Activated CD8-positive, alpha-beta T cell treated with anti-CD3 and anti-CD28 coated beads for 36 hours (primary cell): Measurements from ENCODE around the gene FRMD4B. TPM values are rescaled to one million over a fixed set of nuclear protein-coding genes. Genes with fewer than 3 reads are reported as not detected.

Experiments used
- ATAC-seq: fragments of 200-7000 bp; cut with Tn5 transposase; one replicate; pipeline ENCODE4 v1.10.0; 2021; ENCODE audit warnings: mild to moderate bottlenecking, moderate library complexity
- CTCF ChIA-PET: fragments of 350-600 bp; sonication (Branson Sonifier 250); formaldehyde crosslinking; loops from one replicate; lab custom pipeline; 2021; ENCODE audit warnings: antibody characterized with exemption; lab: Charles Lee
- POLR2A ChIA-PET: fragments of 350-600 bp; sonication (Branson Sonifier 250); formaldehyde crosslinking; loops from one replicate; lab custom pipeline; 2021; ENCODE audit warnings: antibody characterized with exemption; lab: Charles Lee
- DNase-seq: peaks from one replicate; pipeline ENCODE4 v3.0.0-alpha.2; 2020
- H3K27ac Mint-ChIP-seq: one replicate; pipeline ENCODE4 v1.8.0; 2021; ENCODE audit warnings: mild to moderate bottlenecking, mixed read lengths
- H3K27me3 Mint-ChIP-seq: one replicate; pipeline ENCODE4 v1.8.0; 2021; ENCODE audit warnings: mixed read lengths
- H3K36me3 Mint-ChIP-seq: one replicate; pipeline ENCODE4 v1.8.0; 2021; ENCODE audit warnings: low read depth, mixed read lengths
- H3K4me1 Mint-ChIP-seq: one replicate; pipeline ENCODE4 v1.8.0; 2021; ENCODE audit warnings: low read depth, mixed read lengths
- H3K4me3 Mint-ChIP-seq: one replicate; pipeline ENCODE4 v1.8.0; 2021; ENCODE audit warnings: mild to moderate bottlenecking, moderate library complexity, mixed read lengths
- H3K9me3 Mint-ChIP-seq: one replicate; pipeline ENCODE4 v1.8.0; 2021; ENCODE audit warnings: mixed read lengths
- intact Hi-C: fragments of 100-400 bp; cut with micrococcal nuclease; formaldehyde crosslinking; loops from one replicate; pipeline ENCODE4 v1.10.0; 2022
- total RNA-seq, 2 experiments: library from RNA; stranded (reverse); gene quantifications; one replicate each; pipeline ENCODE4 v1.2.3, GENCODE V29; 2021
- TF ChIP-seq, protein P1 (sequence below): fragments of 200-600 bp; IDR thresholded peaks from one replicate; pipeline ENCODE4 v1.8.0; 2022; ENCODE audit warnings: antibody characterized with exemption, mild to moderate bottlenecking

FRMD4B gene
- total RNA-seq, 2 experiments from 2014 or later, result 11.7 to 11.8 TPM

GRCh38 chr3:69200384-69201068, 185.4 kb downstream of the FRMD4B start:
- H3K36me3 Mint-ChIP-seq, result peaks cover 22% of the 10 kb centered on the region
- POLR2A ChIA-PET, result interaction anchor here (0.6 to 2.3 kb wide), 8 partner anchors 10 to 110 kb away, joined by 3 to 13 read pairs (median 5); no protein-coding TSS in a partner anchor
- CTCF ChIA-PET, result interaction anchor here (0.9 to 4.7 kb wide), 9 partner anchors 11 to 124 kb away, joined by 3 to 56 read pairs (median 3); no protein-coding TSS in a partner anchor
- ATAC-seq (peak; percentile 33), DNase-seq (peak; percentile 78)
- peak overlapping the region; percentile 89 for H3K27ac Mint-ChIP-seq
- H3K4me1 Mint-ChIP-seq, result peaks cover 78% of the 10 kb centered on the region
- intact Hi-C loops, result no loop called here
- no peaks in the 10 kb centered on the region for H3K9me3 Mint-ChIP-seq
- TF ChIP-seq, protein P1, sequence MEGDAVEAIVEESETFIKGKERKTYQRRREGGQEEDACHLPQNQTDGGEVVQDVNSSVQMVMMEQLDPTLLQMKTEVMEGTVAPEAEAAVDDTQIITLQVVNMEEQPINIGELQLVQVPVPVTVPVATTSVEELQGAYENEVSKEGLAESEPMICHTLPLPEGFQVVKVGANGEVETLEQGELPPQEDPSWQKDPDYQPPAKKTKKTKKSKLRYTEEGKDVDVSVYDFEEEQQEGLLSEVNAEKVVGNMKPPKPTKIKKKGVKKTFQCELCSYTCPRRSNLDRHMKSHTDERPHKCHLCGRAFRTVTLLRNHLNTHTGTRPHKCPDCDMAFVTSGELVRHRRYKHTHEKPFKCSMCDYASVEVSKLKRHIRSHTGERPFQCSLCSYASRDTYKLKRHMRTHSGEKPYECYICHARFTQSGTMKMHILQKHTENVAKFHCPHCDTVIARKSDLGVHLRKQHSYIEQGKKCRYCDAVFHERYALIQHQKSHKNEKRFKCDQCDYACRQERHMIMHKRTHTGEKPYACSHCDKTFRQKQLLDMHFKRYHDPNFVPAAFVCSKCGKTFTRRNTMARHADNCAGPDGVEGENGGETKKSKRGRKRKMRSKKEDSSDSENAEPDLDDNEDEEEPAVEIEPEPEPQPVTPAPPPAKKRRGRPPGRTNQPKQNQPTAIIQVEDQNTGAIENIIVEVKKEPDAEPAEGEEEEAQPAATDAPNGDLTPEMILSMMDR, result no peak
- peak overlapping the region; percentile 74 for H3K4me3 Mint-ChIP-seq
- no peaks in the 10 kb centered on the region for H3K27me3 Mint-ChIP-seq

- H3K27me3 Mint-ChIP-seq, result no peaks in the 10 kb centered on the region
- DNase-seq, result no peak
Observed at GRCh38 chr3:69199942-69200341, 185.9 kb downstream of the FRMD4B start.

DNA sequence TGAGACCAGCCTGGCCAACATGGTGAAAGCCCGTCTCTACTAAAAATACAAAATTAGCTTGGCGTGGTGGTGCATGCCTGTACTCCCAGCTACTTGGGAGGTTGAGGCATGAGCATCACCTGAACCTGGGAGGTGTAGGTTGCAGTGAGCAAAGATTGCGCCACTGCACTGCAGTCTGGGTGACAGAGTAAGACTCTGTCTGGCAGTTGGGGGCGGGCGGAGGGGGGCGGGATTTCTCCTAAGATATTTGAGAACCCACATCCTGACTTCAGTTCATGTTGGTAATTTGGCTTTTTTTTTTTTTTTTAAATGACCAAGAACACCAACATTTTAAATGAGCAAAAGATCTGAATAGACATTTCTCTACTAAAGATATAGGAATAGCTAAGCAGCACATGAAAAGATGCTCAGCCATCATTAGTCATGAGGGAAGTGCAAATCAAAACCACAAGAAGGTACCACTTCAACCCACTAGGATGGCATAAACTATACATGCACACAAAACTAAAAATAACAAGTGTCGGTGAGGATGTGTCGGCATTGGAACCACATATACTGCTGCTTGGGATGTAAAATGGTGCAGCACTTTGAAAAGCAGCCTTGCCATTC, 187.9 kb downstream of the FRMD4B start:
- peak; percentile 86 for DNase-seq
- Mint-ChIP-seq H3K27me3 (no peaks in the 10 kb centered on the region), H3K9me3 (no peaks in the 10 kb centered on the region), H3K4me3 (peak overlapping the region; percentile 74), H3K27ac (peak overlapping the region; percentile 89), H3K4me1 (peaks cover 63% of the 10 kb centered on the region), H3K36me3 (peaks cover 42% of the 10 kb centered on the region)
- intact Hi-C loops, result loop anchor here (2.0 to 5.0 kb wide), 4 partner anchors 36 to 107 kb away; no protein-coding TSS in a partner anchor
- TF ChIP-seq, protein P1, result no peak
- peak; percentile 70 for ATAC-seq
- ChIA-PET CTCF (interaction anchor here (1.0 to 7.1 kb wide), 4 partner anchors 13 to 115 kb away, joined by 3 to 60 read pairs (median 31); no protein-coding TSS in a partner anchor), POLR2A (interaction anchor here (1.2 to 1.5 kb wide), 2 partner anchors 15 to 114 kb away, joined by 4 to 9 read pairs; partner anchors contain the start of gene ARL6IP5)

More at GRCh38 chr3:69199942-69200341, 185.9 kb downstream of the FRMD4B start:
- ChIA-PET CTCF (interaction anchor here (0.6 to 7.1 kb wide), 11 partner anchors 11 to 124 kb away, joined by 3 to 60 read pairs (median 3); no protein-coding TSS in a partner anchor), POLR2A (interaction anchor here (0.7 to 2.3 kb wide), 8 partner anchors 10 to 118 kb away, joined by 3 to 13 read pairs (median 5); no protein-coding TSS in a partner anchor)
- no peak for ATAC-seq
- H3K27ac Mint-ChIP-seq, result peak overlapping the region; percentile 89
- H3K36me3 Mint-ChIP-seq, result peaks cover 28% of the 10 kb centered on the region
- intact Hi-C loops, result loop anchor here (2.0 to 5.0 kb wide), 4 partner anchors 37 to 105 kb away; no protein-coding TSS in a partner anchor
- TF ChIP-seq, protein P1, result no peak
- H3K9me3 Mint-ChIP-seq, result no peaks in the 10 kb centered on the region
- peaks cover 74% of the 10 kb centered on the region for H3K4me1 Mint-ChIP-seq
- H3K4me3 Mint-ChIP-seq, result peak overlapping the region; percentile 74

- Mint-ChIP-seq H3K4me1 (peaks cover 59% of the 10 kb centered on the region), H3K27ac (peak overlapping the region; percentile 89), H3K4me3 (peak overlapping the region; percentile 74), H3K9me3 (no peaks in the 10 kb centered on the region), H3K36me3 (peaks cover 42% of the 10 kb centered on the region), H3K27me3 (no peaks in the 10 kb centered on the region)
- DNase-seq (no peak), ATAC-seq (no peak)
- intact Hi-C loops, result loop anchor here (5.0 kb wide), 2 partner anchors 35 to 40 kb away; no protein-coding TSS in a partner anchor
- CTCF ChIA-PET, result interaction anchor here (1.0 to 7.1 kb wide), 4 partner anchors 14 to 116 kb away, joined by 3 to 60 read pairs (median 31); no protein-coding TSS in a partner anchor
- POLR2A ChIA-PET, result interaction anchor here (1.5 kb wide), 1 partner anchor 15 kb away, joined by 9 read pairs; no protein-coding TSS in a partner anchor
- TF ChIP-seq, protein P1, result no peak
Observed at GRCh38 chr3:69197455-69197854, 188.4 kb downstream of the FRMD4B start.
